Glutamatergic neuron (in vitro differentiated cells): Measurements from ENCODE around the gene NSMCE1. TPM values are rescaled to one million over a fixed set of nuclear protein-coding genes. Genes with fewer than 3 reads are reported as not detected.

Experiments
- DNase-seq: peaks from one replicate; pipeline ENCODE4 v3.0.0; 2022
- H3K27ac Mint-ChIP-seq: one replicate; pipeline ENCODE4 v1.8.0; 2020; ENCODE audit warnings: mild to moderate bottlenecking, mixed read lengths, inconsistent platforms; ENCODE audit not compliant: unreplicated experiment
- H3K27me3 Mint-ChIP-seq: one replicate; pipeline ENCODE4 v1.8.0; 2020; ENCODE audit warnings: mild to moderate bottlenecking, moderate library complexity, mixed read lengths, inconsistent platforms; ENCODE audit not compliant: unreplicated experiment
- H3K36me3 Mint-ChIP-seq: one replicate; pipeline ENCODE4 v1.8.0; 2020; ENCODE audit warnings: mild to moderate bottlenecking, mixed read lengths, inconsistent platforms; ENCODE audit not compliant: unreplicated experiment
- H3K4me1 Mint-ChIP-seq: one replicate; pipeline ENCODE4 v1.8.0; 2020; ENCODE audit warnings: mild to moderate bottlenecking, low read depth, mixed read lengths, inconsistent platforms; ENCODE audit not compliant: unreplicated experiment
- H3K4me3 Mint-ChIP-seq: one replicate; pipeline ENCODE4 v1.8.0; 2020; ENCODE audit warnings: mild to moderate bottlenecking, mixed read lengths, inconsistent platforms; ENCODE audit not compliant: unreplicated experiment
- H3K9me3 Mint-ChIP-seq: one replicate; pipeline ENCODE4 v1.8.0; 2020; ENCODE audit warnings: mild to moderate bottlenecking, moderate library complexity, mixed read lengths, inconsistent platforms; ENCODE audit not compliant: unreplicated experiment
- total RNA-seq: library from RNA; stranded (reverse); fragmentation: NEBNext Ultra II Directional; extraction: Animal tissue kit (Norgen Biotek cat#: 25700); gene quantifications from one replicate; pipeline ENCODE4 v1.2.1, GENCODE V29; 2021; ENCODE audit not compliant: unreplicated experiment
- TF ChIP-seq, protein P1 (sequence below): fragments of 200-600 bp; sonication (generic); IDR thresholded peaks from one replicate; pipeline ENCODE4 v1.5.0; 2021; ENCODE audit not compliant: partially characterized antibody, unreplicated experiment

Gene NSMCE1
- total RNA-seq, 1 donor from 2014 or later: 32.7 TPM

GRCh38 chr16:27223226-27223610, 45.4 kb downstream of the NSMCE1 start:
- Mint-ChIP-seq H3K36me3 (no peaks in the 10 kb centered on the region), H3K4me1 (peaks cover 18% of the 10 kb centered on the region), H3K4me3 (no peak overlapping the region), H3K9me3 (peaks cover 3% of the 10 kb centered on the region), H3K27me3 (peaks cover 1% of the 10 kb centered on the region), H3K27ac (no peak overlapping the region)
- TF ChIP-seq, protein P1, sequence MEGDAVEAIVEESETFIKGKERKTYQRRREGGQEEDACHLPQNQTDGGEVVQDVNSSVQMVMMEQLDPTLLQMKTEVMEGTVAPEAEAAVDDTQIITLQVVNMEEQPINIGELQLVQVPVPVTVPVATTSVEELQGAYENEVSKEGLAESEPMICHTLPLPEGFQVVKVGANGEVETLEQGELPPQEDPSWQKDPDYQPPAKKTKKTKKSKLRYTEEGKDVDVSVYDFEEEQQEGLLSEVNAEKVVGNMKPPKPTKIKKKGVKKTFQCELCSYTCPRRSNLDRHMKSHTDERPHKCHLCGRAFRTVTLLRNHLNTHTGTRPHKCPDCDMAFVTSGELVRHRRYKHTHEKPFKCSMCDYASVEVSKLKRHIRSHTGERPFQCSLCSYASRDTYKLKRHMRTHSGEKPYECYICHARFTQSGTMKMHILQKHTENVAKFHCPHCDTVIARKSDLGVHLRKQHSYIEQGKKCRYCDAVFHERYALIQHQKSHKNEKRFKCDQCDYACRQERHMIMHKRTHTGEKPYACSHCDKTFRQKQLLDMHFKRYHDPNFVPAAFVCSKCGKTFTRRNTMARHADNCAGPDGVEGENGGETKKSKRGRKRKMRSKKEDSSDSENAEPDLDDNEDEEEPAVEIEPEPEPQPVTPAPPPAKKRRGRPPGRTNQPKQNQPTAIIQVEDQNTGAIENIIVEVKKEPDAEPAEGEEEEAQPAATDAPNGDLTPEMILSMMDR: no peak
- DNase-seq: no peak

DNA sequence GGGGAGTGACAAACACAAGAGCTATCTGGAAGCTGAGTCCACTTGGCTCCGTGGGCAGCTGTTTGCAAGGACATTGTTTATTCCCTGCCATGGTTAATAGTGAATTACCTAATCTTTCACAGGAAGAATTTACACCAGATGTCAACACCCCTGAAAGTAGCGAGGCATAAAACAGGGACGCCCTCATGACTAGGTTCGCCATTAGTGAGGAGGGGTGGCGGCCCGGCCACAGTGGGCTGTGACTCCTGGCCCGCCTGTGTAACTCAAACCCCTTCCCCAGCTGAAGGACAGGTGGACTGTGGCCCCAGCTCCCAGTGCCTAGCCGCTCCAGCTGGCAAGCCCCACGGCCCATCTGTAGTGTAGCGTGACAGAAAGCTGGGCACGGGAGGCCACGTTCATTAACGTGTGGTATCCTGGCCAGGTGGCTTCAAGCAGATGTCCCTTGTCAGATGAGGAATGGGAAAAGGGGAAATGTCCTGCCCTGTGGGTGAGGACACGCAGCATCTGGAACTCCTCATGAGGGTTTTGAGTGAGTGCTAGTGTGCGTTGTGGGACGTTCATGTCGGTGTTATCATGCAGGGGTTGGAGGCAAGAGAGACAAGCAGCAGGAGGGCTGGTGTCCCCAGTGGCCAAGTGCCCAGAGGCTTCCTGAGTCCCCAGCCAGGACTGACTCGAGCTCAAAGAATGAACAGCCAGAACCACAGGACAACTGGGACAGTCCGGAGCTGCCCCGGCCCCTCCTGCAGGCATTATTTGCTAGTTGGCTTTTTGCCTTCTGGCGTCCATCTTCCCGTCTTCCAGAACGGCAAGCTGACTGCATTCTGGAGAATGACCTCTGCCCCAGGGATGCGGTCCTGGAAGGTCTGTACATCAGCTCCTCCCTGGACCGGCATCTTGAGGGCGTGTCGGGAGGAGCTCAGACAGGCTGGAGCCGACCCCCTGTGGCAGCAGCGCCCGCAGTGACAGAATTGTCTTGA, 46.0 kb downstream of the NSMCE1 start:
- TF ChIP-seq, protein P1: no peak
- DNase-seq: no peak
- Mint-ChIP-seq H3K27ac (peak overlapping the region; percentile 79), H3K9me3 (peaks cover 3% of the 10 kb centered on the region), H3K4me1 (peaks cover 18% of the 10 kb centered on the region), H3K27me3 (peaks cover 1% of the 10 kb centered on the region), H3K4me3 (no peak overlapping the region), H3K36me3 (no peaks in the 10 kb centered on the region)

DNA sequence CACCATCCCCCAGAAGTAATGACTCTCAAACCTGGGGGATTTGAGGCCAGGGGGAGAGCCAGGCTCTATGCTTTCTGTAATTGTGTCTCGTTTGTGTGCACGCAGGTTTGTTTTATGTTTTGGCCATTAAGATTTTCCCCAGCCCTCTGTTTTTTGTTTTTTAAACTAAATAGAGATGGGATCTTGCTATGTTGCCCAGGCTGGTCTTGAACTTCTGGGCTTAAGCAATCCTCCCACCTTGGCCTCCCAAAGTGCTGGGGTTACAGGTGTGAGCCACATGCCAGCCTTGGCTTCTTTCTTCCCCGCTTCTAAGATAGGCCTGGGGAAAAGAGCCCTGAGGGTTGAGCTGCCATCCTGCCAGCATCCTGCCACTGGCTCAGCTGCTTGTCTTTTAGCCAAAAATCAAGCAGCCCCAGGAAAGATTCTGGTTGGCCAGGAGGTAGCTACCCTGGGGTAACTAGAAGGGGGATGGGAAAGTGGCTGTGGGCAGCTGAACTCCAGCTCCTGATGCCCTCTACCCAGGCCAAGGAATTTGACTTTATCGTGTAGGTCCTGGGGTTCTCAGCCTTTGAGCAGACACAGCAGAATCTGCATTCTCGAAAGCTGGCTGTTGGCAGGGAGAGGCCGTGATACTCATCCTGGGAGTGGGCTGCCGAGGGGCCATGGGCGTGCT, 46.9 kb downstream of the NSMCE1 start:
- TF ChIP-seq, protein P1: no peak
- Mint-ChIP-seq H3K27me3 (peaks cover 1% of the 10 kb centered on the region), H3K4me1 (peaks cover 20% of the 10 kb centered on the region), H3K27ac (peak overlapping the region; percentile 22), H3K36me3 (no peaks in the 10 kb centered on the region), H3K9me3 (peaks cover 3% of the 10 kb centered on the region), H3K4me3 (peak overlapping the region; percentile 15)
- no peak for DNase-seq

DNA sequence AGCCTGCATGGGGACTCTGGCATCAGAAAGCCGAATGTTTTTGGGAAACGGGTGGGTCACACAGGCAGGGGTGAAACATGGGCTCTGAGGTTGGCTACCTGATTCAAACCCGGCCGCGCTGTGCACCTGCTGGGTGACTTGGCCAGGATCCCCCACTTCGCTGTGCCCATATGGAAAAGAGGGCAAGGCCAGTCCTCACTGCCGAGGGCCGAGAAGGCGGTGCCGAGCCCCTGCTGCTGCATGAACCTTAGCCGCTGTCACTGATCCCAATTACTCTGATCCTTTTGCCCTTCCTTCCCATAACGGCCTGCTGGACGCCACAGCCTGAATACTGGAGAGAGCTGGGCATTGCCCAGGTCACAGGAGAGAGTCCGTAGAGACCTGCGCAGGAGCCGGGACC, 47.6 kb downstream of the NSMCE1 start:
- H3K4me3 Mint-ChIP-seq: peak overlapping the region; percentile 15
- H3K36me3 Mint-ChIP-seq: no peaks in the 10 kb centered on the region
- H3K4me1 Mint-ChIP-seq: peaks cover 18% of the 10 kb centered on the region
- TF ChIP-seq, protein P1: no peak
- H3K9me3 Mint-ChIP-seq: peaks cover 3% of the 10 kb centered on the region
- peaks cover 3% of the 10 kb centered on the region for H3K27me3 Mint-ChIP-seq
- DNase-seq: no peak
- H3K27ac Mint-ChIP-seq: no peak overlapping the region

DNA sequence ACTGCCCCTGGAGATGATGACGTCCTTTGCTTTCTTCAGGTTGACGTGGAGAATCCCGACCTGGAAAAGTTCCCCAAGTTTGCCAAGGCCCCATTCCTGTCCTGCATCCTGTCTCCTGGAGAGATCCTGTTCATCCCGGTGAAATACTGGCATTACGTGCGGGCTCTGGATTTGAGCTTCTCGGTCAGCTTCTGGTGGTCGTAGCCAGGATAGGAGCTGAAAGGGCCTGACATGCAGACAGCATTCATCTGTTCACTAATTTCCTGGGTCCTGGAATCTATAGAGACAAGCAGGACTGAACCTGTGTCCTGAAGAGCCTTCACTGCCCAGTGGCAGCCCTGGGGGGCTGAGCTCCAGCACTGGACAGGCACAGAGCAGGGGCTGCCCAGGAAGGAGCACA, 48.0 kb downstream of the NSMCE1 start:
- H3K36me3 Mint-ChIP-seq: peaks cover 2% of the 10 kb centered on the region
- H3K4me3 Mint-ChIP-seq: no peak overlapping the region
- H3K27me3 Mint-ChIP-seq: peaks cover 7% of the 10 kb centered on the region
- H3K9me3 Mint-ChIP-seq: peaks cover 6% of the 10 kb centered on the region
- H3K4me1 Mint-ChIP-seq: peaks cover 18% of the 10 kb centered on the region
- DNase-seq: no peak
- H3K27ac Mint-ChIP-seq: no peak overlapping the region
- TF ChIP-seq, protein P1: no peak
